D721Med (cell line): ENCODE data around the gene RGS4.

ENCODE experiments used
- DNase-seq: peaks from one replicate; pipeline ENCODE4 v3.0.0; 2011; ENCODE audit warnings: low spot score; ENCODE audit not compliant: insufficient read length
- FAIRE-seq: peaks from 2 replicates; lab custom pipeline; 2011; peaks lifted over from hg19 to GRCh38; lab: Jason Lieb, UNC
- TF ChIP-seq, protein P1 (sequence below): IDR thresholded peaks from 2 replicates; pipeline ENCODE4 v1.5.1; 2012; ENCODE audit warnings: mild to moderate bottlenecking, control low read depth; ENCODE audit not compliant: insufficient read depth; ENCODE audit errors: missing control alignments

The RGS4 gene

GRCh38 chr1:163038928-163039706, 30.0 kb upstream of the RGS4 start:
- TF ChIP-seq, protein P1, sequence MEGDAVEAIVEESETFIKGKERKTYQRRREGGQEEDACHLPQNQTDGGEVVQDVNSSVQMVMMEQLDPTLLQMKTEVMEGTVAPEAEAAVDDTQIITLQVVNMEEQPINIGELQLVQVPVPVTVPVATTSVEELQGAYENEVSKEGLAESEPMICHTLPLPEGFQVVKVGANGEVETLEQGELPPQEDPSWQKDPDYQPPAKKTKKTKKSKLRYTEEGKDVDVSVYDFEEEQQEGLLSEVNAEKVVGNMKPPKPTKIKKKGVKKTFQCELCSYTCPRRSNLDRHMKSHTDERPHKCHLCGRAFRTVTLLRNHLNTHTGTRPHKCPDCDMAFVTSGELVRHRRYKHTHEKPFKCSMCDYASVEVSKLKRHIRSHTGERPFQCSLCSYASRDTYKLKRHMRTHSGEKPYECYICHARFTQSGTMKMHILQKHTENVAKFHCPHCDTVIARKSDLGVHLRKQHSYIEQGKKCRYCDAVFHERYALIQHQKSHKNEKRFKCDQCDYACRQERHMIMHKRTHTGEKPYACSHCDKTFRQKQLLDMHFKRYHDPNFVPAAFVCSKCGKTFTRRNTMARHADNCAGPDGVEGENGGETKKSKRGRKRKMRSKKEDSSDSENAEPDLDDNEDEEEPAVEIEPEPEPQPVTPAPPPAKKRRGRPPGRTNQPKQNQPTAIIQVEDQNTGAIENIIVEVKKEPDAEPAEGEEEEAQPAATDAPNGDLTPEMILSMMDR: no peak
- FAIRE-seq (peak; percentile 60), DNase-seq (no peak)

DNA sequence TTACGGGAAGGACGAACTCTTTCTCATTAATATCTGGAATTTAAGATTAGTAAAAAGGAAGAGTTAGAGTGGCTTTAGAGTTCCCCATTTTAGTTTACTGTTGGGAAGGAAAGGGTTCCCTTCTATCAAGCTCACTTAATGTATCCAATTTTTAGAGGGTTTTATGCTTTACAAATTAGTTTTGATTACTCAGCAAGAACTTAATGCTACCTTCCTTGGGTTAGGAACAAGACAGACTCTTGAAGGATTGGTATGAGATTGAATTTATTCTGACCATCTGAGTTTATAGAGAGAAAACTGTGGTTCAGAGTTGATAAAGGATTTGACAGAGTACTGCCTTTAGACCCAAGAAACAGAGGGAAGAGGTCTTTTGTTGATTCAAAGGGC, 29.5 kb upstream of the RGS4 start:
- FAIRE-seq: peak; percentile 6
- TF ChIP-seq, protein P1: no peak
- DNase-seq: no peak

DNA sequence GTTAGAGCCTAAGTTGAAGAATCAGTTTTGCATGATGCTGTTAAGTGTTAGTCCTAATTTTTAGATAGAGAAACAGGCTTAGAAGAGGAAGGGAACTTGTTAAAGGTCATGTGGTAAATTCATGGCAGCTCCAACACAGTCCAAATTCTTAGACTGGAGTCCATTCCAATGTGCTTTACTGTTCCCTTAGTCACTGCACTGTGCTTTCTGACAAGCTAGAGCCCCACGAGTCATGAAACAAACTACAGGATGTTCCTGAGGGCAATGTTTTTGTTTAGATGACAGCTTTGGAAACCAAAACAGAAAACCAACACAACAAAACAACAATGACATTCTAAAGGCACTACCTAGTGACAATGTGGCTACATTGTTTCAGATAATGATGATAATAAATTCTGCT, 23.1 kb upstream of the RGS4 start:
- no peak for DNase-seq
- FAIRE-seq: peak; percentile 25
- TF ChIP-seq, protein P1: no peak

DNA sequence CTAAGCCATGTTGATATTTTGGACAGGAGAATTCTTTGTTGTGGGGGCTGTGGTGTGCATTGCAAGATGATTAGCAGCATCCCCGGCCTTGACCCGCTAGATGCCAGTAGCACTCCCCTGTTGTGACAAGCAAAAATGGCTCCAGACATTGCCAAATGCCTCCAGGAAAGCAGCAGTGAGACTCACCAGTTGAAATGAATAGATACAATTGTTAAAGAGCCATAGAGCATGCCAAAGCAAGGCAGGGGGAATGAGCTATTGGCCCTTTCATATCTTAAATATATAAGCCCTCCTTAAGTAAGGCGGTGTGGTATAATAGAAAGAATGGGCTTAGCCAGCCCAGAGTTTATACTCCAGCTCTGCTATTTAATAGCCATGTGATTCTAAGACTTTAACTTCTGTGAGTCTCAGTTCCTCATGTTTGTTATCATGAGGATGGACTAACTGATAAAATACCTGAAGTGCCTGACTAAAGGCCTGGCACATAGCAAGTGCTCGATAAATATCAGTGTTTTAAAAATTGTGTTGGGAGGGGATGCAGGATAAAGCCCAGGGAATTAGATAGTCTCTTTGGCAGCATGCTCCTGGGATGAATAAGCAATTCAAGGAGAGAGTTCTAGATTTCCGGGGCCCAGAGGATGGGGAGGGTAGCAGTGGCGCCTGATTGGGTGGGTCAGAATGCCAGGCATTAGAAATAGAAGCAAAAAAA, 21.1 kb upstream of the RGS4 start:
- TF ChIP-seq, protein P1: no peak
- FAIRE-seq: no peak
- DNase-seq: no peak

- DNase-seq: no peak
- peak; percentile 73 for FAIRE-seq
- TF ChIP-seq, protein P1: no peak
Measured at GRCh38 chr1:163048869-163049268, 20.3 kb upstream of the RGS4 start.

DNA sequence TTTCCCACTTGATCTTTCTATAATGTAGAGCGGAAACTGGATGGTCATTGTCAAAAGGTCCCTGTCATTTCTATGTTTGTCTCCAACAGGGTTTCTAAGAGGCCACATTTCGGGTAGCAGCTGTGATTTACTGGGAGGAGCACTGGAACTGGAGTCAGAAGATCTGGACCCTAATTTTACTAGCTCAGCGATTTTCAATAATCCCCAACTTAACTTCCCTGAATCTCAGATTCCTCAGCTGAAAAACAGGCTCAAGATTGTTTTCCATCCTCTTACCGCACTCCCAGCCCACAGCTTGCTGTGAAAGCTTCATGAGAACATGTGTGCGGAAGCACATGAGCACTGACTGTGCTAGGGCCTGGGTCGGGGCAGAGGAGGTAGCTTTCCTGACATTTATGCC, 19.9 kb upstream of the RGS4 start:
- TF ChIP-seq, protein P1: no peak
- no peak for FAIRE-seq
- DNase-seq: no peak

DNA sequence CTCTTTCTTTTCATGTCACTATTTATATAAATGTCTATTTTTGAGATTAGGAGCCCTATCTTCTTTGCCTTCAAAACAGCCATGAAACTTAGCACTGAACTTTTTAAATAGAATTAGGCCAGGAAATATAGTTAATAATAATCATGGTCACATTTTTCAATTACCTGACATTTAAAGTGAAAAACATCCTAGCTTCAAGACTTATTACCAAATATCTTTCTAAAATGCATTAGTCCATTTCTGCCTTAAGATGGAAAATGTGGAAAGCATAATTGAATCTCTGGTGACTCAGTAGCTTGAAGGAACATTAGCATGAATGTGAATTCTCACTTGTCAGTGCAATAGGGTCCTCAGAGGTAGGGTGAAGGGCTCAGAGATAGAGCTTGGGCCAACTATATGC, 18.7 kb upstream of the RGS4 start:
- TF ChIP-seq, protein P1: no peak
- DNase-seq (no peak), FAIRE-seq (no peak)
